ENCODE measurements around the gene IRF1. TPM values are rescaled to one million over a fixed set of nuclear protein-coding genes. Genes with fewer than 3 reads are reported as not detected.

IRF1 gene
- total RNA-seq, 1 donor = 24.6 TPM

DNA sequence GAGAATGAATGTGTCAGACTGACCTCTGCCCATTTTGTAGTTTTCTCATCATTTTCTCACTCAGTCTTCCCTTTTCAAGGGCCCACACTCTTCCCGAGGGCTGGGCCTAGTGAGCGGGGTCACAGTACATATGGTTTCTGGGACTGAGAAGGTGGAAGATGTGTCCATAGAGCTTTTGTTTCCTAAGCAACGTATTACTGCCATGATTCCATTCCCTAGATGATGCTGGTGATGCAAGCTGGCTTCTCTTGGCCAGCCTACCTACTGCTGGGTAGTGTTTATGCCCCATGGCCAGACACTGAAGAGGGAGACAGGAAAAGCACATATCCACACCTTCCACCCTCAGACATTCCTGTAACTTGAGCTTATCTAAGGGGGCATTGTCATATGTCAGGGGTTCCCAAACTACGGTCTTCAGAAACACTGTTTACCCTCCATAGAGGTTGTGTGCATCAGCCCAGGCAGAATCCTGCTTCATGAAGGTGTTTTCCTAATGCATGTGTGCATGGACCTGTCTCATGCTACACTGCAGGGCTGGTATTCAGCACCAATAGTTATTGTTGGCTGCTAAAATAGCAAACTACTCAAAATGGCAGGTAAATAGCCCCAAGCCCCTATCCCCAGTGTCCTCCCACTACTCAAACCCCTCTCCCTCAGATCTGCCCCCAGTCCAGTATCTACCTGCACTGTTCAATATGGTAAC lies 9.5 kb downstream of the IRF1 start:
- no peak overlapping the region for H3K4me3 ChIP-seq (ENCODE audit: low read depth, low read length)
- TF ChIP-seq, protein P1, sequence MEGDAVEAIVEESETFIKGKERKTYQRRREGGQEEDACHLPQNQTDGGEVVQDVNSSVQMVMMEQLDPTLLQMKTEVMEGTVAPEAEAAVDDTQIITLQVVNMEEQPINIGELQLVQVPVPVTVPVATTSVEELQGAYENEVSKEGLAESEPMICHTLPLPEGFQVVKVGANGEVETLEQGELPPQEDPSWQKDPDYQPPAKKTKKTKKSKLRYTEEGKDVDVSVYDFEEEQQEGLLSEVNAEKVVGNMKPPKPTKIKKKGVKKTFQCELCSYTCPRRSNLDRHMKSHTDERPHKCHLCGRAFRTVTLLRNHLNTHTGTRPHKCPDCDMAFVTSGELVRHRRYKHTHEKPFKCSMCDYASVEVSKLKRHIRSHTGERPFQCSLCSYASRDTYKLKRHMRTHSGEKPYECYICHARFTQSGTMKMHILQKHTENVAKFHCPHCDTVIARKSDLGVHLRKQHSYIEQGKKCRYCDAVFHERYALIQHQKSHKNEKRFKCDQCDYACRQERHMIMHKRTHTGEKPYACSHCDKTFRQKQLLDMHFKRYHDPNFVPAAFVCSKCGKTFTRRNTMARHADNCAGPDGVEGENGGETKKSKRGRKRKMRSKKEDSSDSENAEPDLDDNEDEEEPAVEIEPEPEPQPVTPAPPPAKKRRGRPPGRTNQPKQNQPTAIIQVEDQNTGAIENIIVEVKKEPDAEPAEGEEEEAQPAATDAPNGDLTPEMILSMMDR (IDR thresholded peaks at IDR 0.05; ENCODE audit: insufficient read depth, low read length) = no peak
- no peak for DNase-seq (ENCODE audit: low read depth)

DNA sequence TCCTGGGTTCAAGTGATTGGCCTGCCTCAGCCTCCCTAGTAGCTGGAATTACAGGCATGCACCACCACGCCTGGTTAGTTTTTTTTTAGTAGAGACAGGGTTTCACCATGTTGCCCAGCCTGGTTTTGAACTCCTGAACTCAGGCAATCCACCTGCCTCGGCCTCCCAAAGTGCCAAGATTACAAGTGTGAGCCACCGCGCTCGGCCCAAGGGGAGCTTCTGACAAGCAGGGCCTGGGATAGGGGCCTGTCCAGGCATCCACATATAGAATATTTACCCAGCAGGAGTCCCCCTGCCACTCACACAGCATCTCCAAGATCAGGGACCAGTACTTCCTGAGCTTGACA lies 10.1 kb downstream of the IRF1 start:
- no peak overlapping the region for H3K4me3 ChIP-seq (ENCODE audit: low read depth, low read length)
- DNase-seq (ENCODE audit: low read depth) = no peak

DNA sequence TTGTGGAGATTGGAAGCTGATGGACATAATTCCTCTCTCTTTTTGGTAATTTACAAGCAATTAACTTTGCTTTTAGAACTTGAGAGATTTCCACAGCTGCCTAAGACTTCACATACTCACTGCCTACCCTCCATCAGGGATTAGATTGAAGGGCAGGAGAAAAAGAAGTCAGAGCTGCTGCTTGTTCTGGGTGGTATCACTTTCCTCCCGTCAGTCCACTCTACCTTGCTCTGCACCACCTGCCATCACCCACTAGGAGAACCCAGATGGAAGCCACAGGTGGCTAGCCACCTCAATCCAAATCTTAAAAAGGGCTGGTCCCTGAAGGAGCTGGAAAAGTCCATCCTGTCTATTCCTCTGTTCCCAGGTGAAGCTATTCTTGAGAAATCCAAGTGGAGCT lies 10.5 kb downstream of the IRF1 start:
- DNase-seq (ENCODE audit: low read depth) = no peak
- no peak overlapping the region for H3K4me3 ChIP-seq (ENCODE audit: low read depth, low read length)
- TF ChIP-seq, protein P1 (IDR thresholded peaks at IDR 0.05; ENCODE audit: insufficient read depth, low read length) = no peak

More for the DNA sequence above, 10.1 kb downstream of the IRF1 start:
- TF ChIP-seq, protein P1 (IDR thresholded peaks at IDR 0.05; ENCODE audit: insufficient read depth, low read length) = no peak

DNA sequence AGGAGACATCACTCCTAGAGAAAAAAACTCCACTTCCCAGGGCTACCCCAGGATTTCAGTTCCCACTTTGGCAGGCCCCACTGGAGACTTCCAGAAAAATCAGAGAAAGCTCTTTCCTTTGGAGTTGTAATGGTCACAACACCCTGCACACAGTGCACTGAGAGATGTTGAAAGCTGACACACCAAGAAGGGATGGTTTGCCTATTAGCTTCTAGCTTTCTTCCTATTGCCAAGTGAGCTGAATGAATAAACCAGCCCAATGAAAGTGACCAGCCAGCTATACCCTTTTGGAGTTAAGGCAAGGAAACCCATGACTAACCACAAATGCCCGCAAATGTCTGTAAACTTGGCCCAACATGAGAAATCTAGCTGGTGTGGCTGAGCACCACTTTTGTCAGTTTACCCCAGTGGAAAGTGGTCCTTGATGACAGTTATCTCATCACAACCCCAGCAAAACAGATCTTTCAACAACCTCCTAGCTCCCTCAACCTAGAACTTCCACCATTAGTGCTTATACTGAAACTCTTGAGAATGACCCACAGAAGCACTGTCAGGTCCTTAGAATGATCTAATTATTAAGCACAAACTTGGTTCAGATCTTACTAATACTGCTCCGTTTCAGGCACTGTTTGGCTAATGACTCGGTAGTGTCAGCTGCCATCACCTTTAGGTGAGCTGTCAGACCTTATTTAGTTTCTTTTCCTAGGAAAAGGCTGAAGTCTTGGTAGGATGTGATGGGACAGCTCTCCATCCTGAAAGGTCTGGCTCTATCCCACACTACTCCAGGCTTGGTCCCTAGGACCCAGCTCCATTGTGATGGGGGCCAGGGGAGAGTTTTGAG lies 11.2 kb downstream of the IRF1 start:
- DNase-seq (ENCODE audit: low read depth) = no peak
- H3K4me3 ChIP-seq (ENCODE audit: low read depth, low read length) = no peak overlapping the region
- TF ChIP-seq, protein P1 (IDR thresholded peaks at IDR 0.05; ENCODE audit: insufficient read depth, low read length) = no peak

DNA sequence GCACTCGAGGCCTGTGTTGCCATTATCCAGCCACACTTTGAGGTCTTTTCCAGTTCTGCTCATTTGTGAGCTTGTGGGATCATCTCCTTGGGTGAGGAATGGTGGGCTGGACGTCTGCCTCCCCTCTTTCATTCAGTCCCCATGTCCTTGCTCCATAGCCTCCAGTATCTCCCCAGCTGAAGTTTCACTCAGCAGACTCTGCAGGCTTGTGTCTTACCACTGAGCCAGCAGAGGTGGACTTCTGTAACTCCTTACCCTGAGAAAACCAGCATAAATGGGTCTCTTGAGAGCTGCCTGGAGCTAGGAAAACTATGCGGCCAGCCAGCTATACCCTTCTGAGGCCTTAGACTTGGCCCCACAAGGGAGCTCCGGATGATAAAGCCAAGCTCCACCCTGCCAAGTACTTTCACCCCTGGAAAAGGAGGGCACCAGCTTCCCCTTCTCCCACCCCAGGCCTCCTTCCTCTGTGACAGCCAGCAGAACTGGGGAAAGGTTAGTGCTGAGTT lies 12.2 kb downstream of the IRF1 start:
- TF ChIP-seq, protein P1 (IDR thresholded peaks at IDR 0.05; ENCODE audit: insufficient read depth, low read length) = no peak
- no peak for DNase-seq (ENCODE audit: low read depth)
- H3K4me3 ChIP-seq (ENCODE audit: low read depth, low read length) = no peak overlapping the region

DNA sequence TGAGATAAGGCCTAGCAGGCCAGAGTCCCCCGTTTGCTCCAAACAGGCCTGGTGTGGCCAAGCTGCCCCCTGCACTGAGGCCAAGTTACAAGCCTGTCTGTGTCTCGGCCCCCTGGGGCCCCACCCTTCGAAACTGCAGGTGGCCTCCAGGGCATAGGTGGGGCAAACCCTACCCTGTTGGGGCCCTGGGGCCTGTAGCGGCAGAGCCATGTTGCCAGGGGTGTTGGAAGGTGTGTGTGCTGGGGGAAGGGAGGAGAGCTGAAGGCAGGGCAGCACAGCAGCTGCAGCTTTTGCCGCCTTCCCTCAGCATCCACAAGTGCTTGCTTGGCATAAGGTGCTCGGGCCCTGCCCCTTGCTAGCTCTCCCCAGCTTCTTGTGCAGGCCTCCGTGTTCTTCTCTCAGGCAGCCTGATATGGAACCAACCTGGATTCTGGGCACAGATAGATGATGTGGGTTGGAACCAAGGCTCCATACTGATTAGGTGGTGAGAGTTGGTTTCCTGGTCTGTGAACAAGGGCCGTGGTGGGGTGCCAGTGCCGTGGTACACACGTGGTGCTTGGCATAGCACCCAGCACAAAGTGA lies 12.7 kb downstream of the IRF1 start:
- TF ChIP-seq, protein P1 (IDR thresholded peaks at IDR 0.05; ENCODE audit: insufficient read depth, low read length) = no peak
- no peak for DNase-seq (ENCODE audit: low read depth)
- H3K4me3 ChIP-seq (ENCODE audit: low read depth, low read length) = no peak overlapping the region
